ENCODE results near the gene PLEK2. TPM values are rescaled to one million over a fixed set of nuclear protein-coding genes. Genes with fewer than 3 reads are reported as not detected.
A peak's percentile ranks its signal among the peaks of the same experiment; 100 is the strongest.
"Not testable (repeated sequence)": the region's sequence is repeated elsewhere in the genome, so short reads cannot be mapped to it uniquely, and the experiment has no call there.

The PLEK2 gene
- total RNA-seq, 5 donors from 2014 or later (not counting 1 experiment from before 2014, with no cell fraction given): 0.79 to 4.0 (median 3.5) TPM

GRCh38 chr14:67411370-67411769 lies 595 bp downstream of the PLEK2 start:
- POLR2A ChIA-PET: no interaction called here
- Histone ChIP-seq H3K4me3 (ENCODE audit: control insufficient read depth in 1 of 2, extremely low read depth in 1 of 2, low read length in 1 of 2) (peak overlapping the region; percentile 41 to 71), H3K4me1 (ENCODE audit: control insufficient read depth in 1 of 2, extremely low read depth in 1 of 2, insufficient read depth in 2 of 2, low read length in 2 of 2) (peaks cover 0 to 12% of the 10 kb centered on the region in 2 experiments), H3K9me3 (no peaks in the 10 kb centered on the region), H3K27me3 (replicated peaks in 1 of 2; ENCODE audit: control insufficient read depth in 2 of 2, extremely low read depth in 1 of 2, insufficient read depth in 2 of 2, low read length in 1 of 2) (peaks cover 0 to 20% of the 10 kb centered on the region in 2 experiments), H3K36me3 (ENCODE audit: control insufficient read depth in 2 of 2, extremely low read depth in 1 of 2, insufficient read depth in 1 of 2, low read length in 1 of 2) (no peaks in the 10 kb centered on the region), H3K27ac (ENCODE audit: low read length) (no peak overlapping the region)
- Mint-ChIP-seq H3K27ac (no peak overlapping the region), H3K4me1 (peaks cover 10 to 15% (median 12%) of the 10 kb centered on the region in 3 donors), H3K9me3 (no peaks in the 10 kb centered on the region), H3K27me3 (peaks cover 0 to 2% of the 10 kb centered on the region in 2 donors), H3K4me3 (peak overlapping the region; percentile 68 to 77 (median 73)), H3K36me3 (no peaks in the 10 kb centered on the region)
- CTCF ChIA-PET: interaction anchor here in 1 of 2 donors (0.6 kb wide), 1 partner anchor 1052 kb away, joined by 5 read pairs; no protein-coding TSS in a partner anchor
- no peak for DNase-seq
- no CpG with 5 or more reads among the region's 8 CpGs for WGBS (ENCODE audit: insufficient coverage)
- no peak for ATAC-seq (replicated peaks in 1 of 4)

GRCh38 chr14:67410313-67410712 lies 1.7 kb downstream of the PLEK2 start:
- H3K27ac Mint-ChIP-seq: no peak overlapping the region
- Histone ChIP-seq H3K27me3 (replicated peaks in 1 of 2; ENCODE audit: control insufficient read depth in 2 of 2, extremely low read depth in 1 of 2, insufficient read depth in 2 of 2, low read length in 1 of 2) (peaks cover 0 to 20% of the 10 kb centered on the region in 2 experiments), H3K4me3 (ENCODE audit: control insufficient read depth in 1 of 2, extremely low read depth in 1 of 2, low read length in 1 of 2) (no peak overlapping the region), H3K36me3 (ENCODE audit: control insufficient read depth in 2 of 2, extremely low read depth in 1 of 2, insufficient read depth in 1 of 2, low read length in 1 of 2) (no peaks in the 10 kb centered on the region), H3K9me3 (no peaks in the 10 kb centered on the region), H3K27ac (ENCODE audit: low read length) (no peak overlapping the region), H3K4me1 (ENCODE audit: control insufficient read depth in 1 of 2, extremely low read depth in 1 of 2, insufficient read depth in 2 of 2, low read length in 2 of 2) (peaks cover 0 to 12% of the 10 kb centered on the region in 2 experiments)
- H3K9me3 Mint-ChIP-seq: no peaks in the 10 kb centered on the region
- DNase-seq: no peak
- no peaks in the 10 kb centered on the region for H3K36me3 Mint-ChIP-seq
- H3K4me3 Mint-ChIP-seq: peak overlapping the region in 1 of 3 donors; percentile 31
- ChIA-PET CTCF (interaction anchor here in 1 of 2 donors (0.6 kb wide), 1 partner anchor 112 kb away, joined by 3 read pairs; no protein-coding TSS in a partner anchor), POLR2A (no interaction called here)
- peaks cover 0 to 2% of the 10 kb centered on the region in 2 donors for H3K27me3 Mint-ChIP-seq
- WGBS (ENCODE audit: insufficient coverage): 83% methylated on average over 4 of the region's 9 CpGs
- peaks cover 10 to 15% (median 12%) of the 10 kb centered on the region in 3 donors for H3K4me1 Mint-ChIP-seq
- ATAC-seq (replicated peaks in 1 of 4): no peak

- 70% methylated on average over 2 of the region's 8 CpGs for WGBS (ENCODE audit: insufficient coverage)
- Histone ChIP-seq H3K4me1 (ENCODE audit: control insufficient read depth in 1 of 2, extremely low read depth in 1 of 2, insufficient read depth in 2 of 2, low read length in 2 of 2) (peaks cover 0 to 12% of the 10 kb centered on the region in 2 experiments), H3K36me3 (ENCODE audit: control insufficient read depth in 2 of 2, extremely low read depth in 1 of 2, insufficient read depth in 1 of 2, low read length in 1 of 2) (no peaks in the 10 kb centered on the region), H3K27ac (ENCODE audit: low read length) (no peak overlapping the region), H3K9me3 (no peaks in the 10 kb centered on the region), H3K27me3 (replicated peaks in 1 of 2; ENCODE audit: control insufficient read depth in 2 of 2, extremely low read depth in 1 of 2, insufficient read depth in 2 of 2, low read length in 1 of 2) (peaks cover 0 to 20% of the 10 kb centered on the region in 2 experiments), H3K4me3 (ENCODE audit: control insufficient read depth in 1 of 2, extremely low read depth in 1 of 2, low read length in 1 of 2) (no peak overlapping the region)
- ATAC-seq (replicated peaks in 1 of 4) (no peak), DNase-seq (no peak)
- Mint-ChIP-seq H3K36me3 (no peaks in the 10 kb centered on the region), H3K4me1 (peaks cover 10 to 15% (median 12%) of the 10 kb centered on the region in 3 donors), H3K27ac (no peak overlapping the region), H3K4me3 (no peak overlapping the region), H3K27me3 (peaks cover 0 to 2% of the 10 kb centered on the region in 2 donors), H3K9me3 (no peaks in the 10 kb centered on the region)
- ChIA-PET POLR2A (interaction anchor here in 1 of 2 donors (0.6 kb wide), 1 partner anchor 45 kb away, joined by 3 read pairs; no protein-coding TSS in a partner anchor), CTCF (interaction anchor here in 1 of 2 donors (0.9 kb wide), 1 partner anchor 15 kb away, joined by 4 read pairs; no protein-coding TSS in a partner anchor)
These were observed 2.5 kb downstream of the PLEK2 start for GRCh38 chr14:67409461-67409860.

- H3K9me3 Mint-ChIP-seq; CTCF ChIA-PET; H3K36me3 ChIP-seq (ENCODE audit: control insufficient read depth in 2 of 2, extremely low read depth in 1 of 2, insufficient read depth in 1 of 2, low read length in 1 of 2); ATAC-seq (replicated peaks in 1 of 4); H3K27me3 Mint-ChIP-seq; POLR2A ChIA-PET; H3K4me3 Mint-ChIP-seq; H3K27ac ChIP-seq (ENCODE audit: low read length); H3K36me3 Mint-ChIP-seq; H3K4me3 ChIP-seq (ENCODE audit: control insufficient read depth in 1 of 2, extremely low read depth in 1 of 2, low read length in 1 of 2); H3K9me3 ChIP-seq; DNase-seq; H3K27ac Mint-ChIP-seq: not testable (repeated sequence)
- Histone ChIP-seq H3K27me3 (replicated peaks in 1 of 2; ENCODE audit: control insufficient read depth in 2 of 2, extremely low read depth in 1 of 2, insufficient read depth in 2 of 2, low read length in 1 of 2) (peaks cover 0 to 16% of the 10 kb centered on the region in 2 experiments), H3K4me1 (ENCODE audit: control insufficient read depth in 1 of 2, extremely low read depth in 1 of 2, insufficient read depth in 2 of 2, low read length in 2 of 2) (peaks cover 0 to 12% of the 10 kb centered on the region in 2 experiments)
- peaks cover 8 to 12% (median 11%) of the 10 kb centered on the region in 3 donors for H3K4me1 Mint-ChIP-seq
- WGBS (ENCODE audit: insufficient coverage): 86% methylated on average over 1 of the region's 7 CpGs
These were observed 3.7 kb downstream of the PLEK2 start for GRCh38 chr14:67408122-67408801.

- no peaks in the 10 kb centered on the region for H3K27me3 Mint-ChIP-seq
- H3K27ac ChIP-seq (ENCODE audit: low read length): no peak overlapping the region
- CTCF ChIA-PET: no interaction called here
- DNase-seq (no peak), ATAC-seq (replicated peaks in 1 of 4) (no peak)
- WGBS (ENCODE audit: insufficient coverage): 97% methylated on average over 2 of the region's 5 CpGs
- no peaks in the 10 kb centered on the region for H3K9me3 ChIP-seq
- POLR2A ChIA-PET: no interaction called here
- H3K36me3 ChIP-seq (ENCODE audit: control insufficient read depth in 2 of 2, extremely low read depth in 1 of 2, insufficient read depth in 1 of 2, low read length in 1 of 2): no peaks in the 10 kb centered on the region
- H3K27ac Mint-ChIP-seq: no peak overlapping the region
- no peaks in the 10 kb centered on the region for H3K4me1 Mint-ChIP-seq
- no peaks in the 10 kb centered on the region for H3K27me3 ChIP-seq (replicated peaks in 1 of 2; ENCODE audit: control insufficient read depth in 2 of 2, extremely low read depth in 1 of 2, insufficient read depth in 2 of 2, low read length in 1 of 2)
- no peaks in the 10 kb centered on the region for H3K9me3 Mint-ChIP-seq
- H3K4me3 ChIP-seq (ENCODE audit: control insufficient read depth in 1 of 2, extremely low read depth in 1 of 2, low read length in 1 of 2): no peak overlapping the region
- H3K36me3 Mint-ChIP-seq: no peaks in the 10 kb centered on the region
- no peaks in the 10 kb centered on the region for H3K4me1 ChIP-seq (ENCODE audit: control insufficient read depth in 1 of 2, extremely low read depth in 1 of 2, insufficient read depth in 2 of 2, low read length in 2 of 2)
- H3K4me3 Mint-ChIP-seq: no peak overlapping the region
These were observed 6.2 kb downstream of the PLEK2 start for GRCh38 chr14:67405771-67406170.

- DNase-seq: no peak
These were observed 11.5 kb downstream of the PLEK2 start for GRCh38 chr14:67400434-67400833.

More at GRCh38 chr14:67400434-67400833, 11.5 kb downstream of the PLEK2 start:
- ATAC-seq (replicated peaks in 1 of 4): no peak
- Mint-ChIP-seq H3K4me1 (no peaks in the 10 kb centered on the region), H3K27me3 (peaks cover 0 to 2% of the 10 kb centered on the region in 2 donors), H3K36me3 (peaks cover 3% of the 10 kb centered on the region), H3K4me3 (no peak overlapping the region), H3K27ac (no peak overlapping the region), H3K9me3 (no peaks in the 10 kb centered on the region)
- no CpG with 5 or more reads among the region's 4 CpGs for WGBS (ENCODE audit: insufficient coverage)
- H3K27ac ChIP-seq (ENCODE audit: low read length): no peak overlapping the region
- H3K27me3 ChIP-seq (replicated peaks in 1 of 2; ENCODE audit: control insufficient read depth in 2 of 2, extremely low read depth in 1 of 2, insufficient read depth in 2 of 2, low read length in 1 of 2): peaks cover 0 to 5% of the 10 kb centered on the region in 2 experiments
- H3K36me3 ChIP-seq (ENCODE audit: control insufficient read depth in 2 of 2, extremely low read depth in 1 of 2, insufficient read depth in 1 of 2, low read length in 1 of 2): no peaks in the 10 kb centered on the region
- POLR2A ChIA-PET: no interaction called here
- H3K4me3 ChIP-seq (ENCODE audit: control insufficient read depth in 1 of 2, extremely low read depth in 1 of 2, low read length in 1 of 2): no peak overlapping the region
- no peaks in the 10 kb centered on the region for H3K4me1 ChIP-seq (ENCODE audit: control insufficient read depth in 1 of 2, extremely low read depth in 1 of 2, insufficient read depth in 2 of 2, low read length in 2 of 2)
- no peaks in the 10 kb centered on the region for H3K9me3 ChIP-seq
- CTCF ChIA-PET: no interaction called here

All from T-cell (primary cell).